Uterus (tissue), 4 donors: Measurements from ENCODE around the gene NOL4L. TPM values are rescaled to one million over a fixed set of nuclear protein-coding genes. Genes with fewer than 3 reads are reported as not detected.
A peak's percentile ranks its signal among the peaks of the same experiment; 100 is the strongest.

Experiments used
- DNase-seq, 2 donors: peaks; one replicate each; pipeline ENCODE4 v3.0.0-alpha.2; 2019 to 2020
- H3K27ac ChIP-seq, 2 donors: fragments of 200-600 bp; sonication (generic); 1 replicate in 1 of 2; 2 replicates in 1 of 2; pipeline ENCODE4 v1.5.1; 2016 to 2018
- H3K27me3 ChIP-seq, 2 donors: fragments of 200-600 bp; sonication (generic); one replicate each; pipeline ENCODE4 v1.5.1; 2018 to 2019; ENCODE audit warnings: control low read depth in 1 of 2
- H3K36me3 ChIP-seq, 2 donors: fragments of 200-600 bp; sonication (generic); one replicate each; pipeline ENCODE4 v1.5.1; 2019; ENCODE audit warnings: control low read depth in 1 of 2
- H3K4me1 ChIP-seq, 2 donors: fragments of 200-600 bp; sonication (generic); one replicate each; pipeline ENCODE4 v1.5.1; 2018 to 2019; ENCODE audit warnings: control low read depth in 1 of 2
- H3K4me3 ChIP-seq, 2 donors: fragments of 200-600 bp; sonication (generic); 1 replicate in 1 of 2; 2 replicates in 1 of 2; pipeline ENCODE4 v1.5.1; 2018 to 2019; ENCODE audit warnings: mild to moderate bottlenecking in 1 of 2
- H3K9me3 ChIP-seq, 2 donors: fragments of 200-600 bp; sonication (generic); one replicate each; pipeline ENCODE4 v1.5.1; 2019; ENCODE audit warnings: control low read depth in 1 of 2
- POLR2A ChIP-seq, 2 donors: fragments of 450-650 bp; IDR thresholded peaks; one replicate each; pipeline ENCODE4 v1.6.1; 2016; ENCODE audit warnings: antibody characterized with exemption in 2 of 2, mild to moderate bottlenecking in 1 of 2, moderate library complexity in 1 of 2
- intact Hi-C: fragments of 100-400 bp; cut with DNase I; formaldehyde crosslinking; loops from one replicate; pipeline ENCODE4 v1.15.1; 2023; ENCODE audit warnings: low total_unique reads
- total RNA-seq, 4 donors: library from RNA; depleted of rRNA in 3 of 4; stranded (reverse); fragments of >200 nt in 3 of 4; gene quantifications; one replicate each; pipeline versions ENCODE4 v1.1.0 to v1.2.4, GENCODE V29; 2014 to 2023
- TF ChIP-seq, protein P1 (sequence below), 4 experiments: fragments of 200-600 bp in 2 of 4; fragments of 450-650 bp in 2 of 4; sonication (generic) in 2 of 4; IDR thresholded peaks; one replicate each; pipeline ENCODE4 v1.5.1; 2016 to 2019; ENCODE audit warnings: antibody characterized with exemption in 4 of 4, mild to moderate bottlenecking in 2 of 4, moderate library complexity in 1 of 4
- donor health status: DM: yes; HTN: yes; CAD: no.

Gene NOL4L
- total RNA-seq, 4 donors from 2014 or later, result 6.2 to 31.1 (median 9.6) TPM

GRCh38 chr20:32537657-32538525 is 47.2 kb downstream of the NOL4L start:
- no peak overlapping the region for H3K27ac ChIP-seq
- peaks cover 0 to 20% of the 10 kb centered on the region in 2 donors for H3K4me1 ChIP-seq
- intact Hi-C loops, result no loop called here
- DNase-seq, result no peak
- H3K27me3 ChIP-seq, result no peaks in the 10 kb centered on the region
- TF ChIP-seq, protein P1, sequence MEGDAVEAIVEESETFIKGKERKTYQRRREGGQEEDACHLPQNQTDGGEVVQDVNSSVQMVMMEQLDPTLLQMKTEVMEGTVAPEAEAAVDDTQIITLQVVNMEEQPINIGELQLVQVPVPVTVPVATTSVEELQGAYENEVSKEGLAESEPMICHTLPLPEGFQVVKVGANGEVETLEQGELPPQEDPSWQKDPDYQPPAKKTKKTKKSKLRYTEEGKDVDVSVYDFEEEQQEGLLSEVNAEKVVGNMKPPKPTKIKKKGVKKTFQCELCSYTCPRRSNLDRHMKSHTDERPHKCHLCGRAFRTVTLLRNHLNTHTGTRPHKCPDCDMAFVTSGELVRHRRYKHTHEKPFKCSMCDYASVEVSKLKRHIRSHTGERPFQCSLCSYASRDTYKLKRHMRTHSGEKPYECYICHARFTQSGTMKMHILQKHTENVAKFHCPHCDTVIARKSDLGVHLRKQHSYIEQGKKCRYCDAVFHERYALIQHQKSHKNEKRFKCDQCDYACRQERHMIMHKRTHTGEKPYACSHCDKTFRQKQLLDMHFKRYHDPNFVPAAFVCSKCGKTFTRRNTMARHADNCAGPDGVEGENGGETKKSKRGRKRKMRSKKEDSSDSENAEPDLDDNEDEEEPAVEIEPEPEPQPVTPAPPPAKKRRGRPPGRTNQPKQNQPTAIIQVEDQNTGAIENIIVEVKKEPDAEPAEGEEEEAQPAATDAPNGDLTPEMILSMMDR (IDR thresholded peaks at IDR 0.05), result no peak
- TF ChIP-seq POLR2A (IDR thresholded peaks at IDR 0.05), result no peak
- no peaks in the 10 kb centered on the region for H3K36me3 ChIP-seq
- no peaks in the 10 kb centered on the region for H3K9me3 ChIP-seq
- H3K4me3 ChIP-seq, result peak overlapping the region in 1 of 2 donors; percentile 9

GRCh38 chr20:32536851-32537656 is 48.1 kb downstream of the NOL4L start:
- intact Hi-C loops, result no loop called here
- H3K27ac ChIP-seq, result no peak overlapping the region
- DNase-seq, result no peak

DNA sequence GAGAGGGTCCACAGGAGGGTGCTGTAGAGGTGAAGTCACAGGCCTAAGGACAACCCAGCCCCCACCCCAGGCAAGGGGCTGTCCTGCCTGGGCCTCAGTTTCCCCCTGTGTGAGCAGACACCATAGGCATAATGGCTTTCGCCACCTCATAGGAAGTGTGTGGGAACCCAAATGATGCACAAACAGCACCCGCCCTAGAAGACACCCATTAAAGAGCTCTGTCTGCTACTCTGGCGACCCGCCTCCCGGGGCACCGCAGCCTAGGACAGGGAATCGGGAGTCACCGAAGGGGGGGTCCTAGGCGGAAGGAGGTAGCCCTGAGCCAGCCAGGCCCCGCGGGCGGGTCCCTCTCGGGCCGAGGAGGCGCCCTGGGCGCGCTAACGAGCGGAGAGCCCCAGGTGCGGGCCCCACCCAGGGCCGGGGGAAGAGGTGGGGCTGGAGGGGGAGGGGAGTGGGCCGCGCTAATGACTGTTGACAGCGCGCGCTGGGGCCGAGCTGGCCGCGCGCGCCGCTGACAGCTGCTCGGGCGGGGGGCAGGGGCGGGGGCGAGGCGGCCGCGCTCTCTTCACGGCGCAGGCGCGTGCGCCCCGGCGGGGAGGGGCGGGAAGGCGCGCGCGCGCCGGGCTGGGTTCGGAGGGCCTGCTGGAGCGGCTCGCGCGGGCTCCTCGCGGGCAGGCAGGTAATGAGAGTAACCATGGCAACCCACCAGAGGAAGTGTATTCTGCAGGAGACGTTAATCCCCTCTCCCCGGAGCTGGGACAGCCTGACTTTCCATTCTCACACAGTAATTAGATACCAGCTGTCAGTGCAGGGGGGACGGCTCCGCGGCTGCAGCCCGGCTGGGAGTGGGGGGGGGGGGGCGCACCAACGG is 48.9 kb downstream of the NOL4L start:
- peak overlapping the region; percentile 32 to 35 for H3K4me3 ChIP-seq

More at GRCh38 chr20:32536851-32537656, 48.1 kb downstream of the NOL4L start:
- Histone ChIP-seq H3K9me3 (no peaks in the 10 kb centered on the region), H3K4me1 (peaks cover 0 to 20% of the 10 kb centered on the region in 2 donors), H3K4me3 (peak overlapping the region; percentile 32 to 35), H3K27me3 (no peaks in the 10 kb centered on the region), H3K36me3 (no peaks in the 10 kb centered on the region)
- TF ChIP-seq, protein P1 (IDR thresholded peaks at IDR 0.05), result no peak
- no peak for TF ChIP-seq POLR2A (IDR thresholded peaks at IDR 0.05)

DNA sequence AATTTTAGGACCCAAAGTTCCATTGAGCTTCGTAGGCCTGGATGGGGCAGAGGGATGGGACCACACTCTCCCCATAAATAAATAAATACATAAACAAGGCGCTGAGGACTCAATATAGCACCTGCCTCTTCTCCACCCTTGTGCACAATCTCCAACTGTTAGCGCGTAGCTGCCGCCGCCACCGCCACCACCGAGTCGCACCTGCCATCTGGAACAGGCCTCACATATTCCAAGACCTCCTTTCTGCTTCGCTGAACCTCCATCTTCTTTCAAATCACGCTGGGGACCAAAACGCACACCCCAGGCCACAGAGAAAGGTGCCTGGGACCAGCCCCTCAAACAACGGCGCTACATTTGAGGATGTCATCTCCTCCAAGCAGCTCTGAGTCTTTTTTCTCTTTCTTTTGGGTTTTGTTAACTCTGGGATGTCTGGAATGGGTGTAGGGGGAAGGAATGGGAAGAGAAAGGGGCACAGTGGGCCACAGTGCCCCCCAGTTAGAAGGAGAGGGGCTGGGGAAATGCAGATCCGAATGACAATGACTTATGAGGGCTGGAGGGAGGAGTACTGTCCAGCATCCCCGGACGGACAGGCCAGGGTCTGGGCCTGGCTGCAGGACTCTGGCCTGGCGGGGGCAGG is 49.7 kb downstream of the NOL4L start:
- TF ChIP-seq, protein P1 (IDR thresholded peaks at IDR 0.05), result no peak
- TF ChIP-seq POLR2A (IDR thresholded peaks at IDR 0.05), result no peak
- no peak overlapping the region for H3K27ac ChIP-seq
- DNase-seq, result no peak
- no peaks in the 10 kb centered on the region for H3K9me3 ChIP-seq
- no peaks in the 10 kb centered on the region for H3K27me3 ChIP-seq
- intact Hi-C loops, result no loop called here
- peaks cover 0 to 20% of the 10 kb centered on the region in 2 donors for H3K4me1 ChIP-seq
- H3K36me3 ChIP-seq, result no peaks in the 10 kb centered on the region
- no peak overlapping the region for H3K4me3 ChIP-seq

More for the DNA sequence above, 48.9 kb downstream of the NOL4L start:
- TF ChIP-seq, protein P1 (IDR thresholded peaks at IDR 0.05), result no peak
- no peak for TF ChIP-seq POLR2A (IDR thresholded peaks at IDR 0.05)
- H3K9me3 ChIP-seq, result no peaks in the 10 kb centered on the region
- intact Hi-C loops, result no loop called here
- H3K36me3 ChIP-seq, result no peaks in the 10 kb centered on the region
- H3K4me1 ChIP-seq, result peaks cover 0 to 20% of the 10 kb centered on the region in 2 donors
- peak overlapping the region in 1 of 2 donors; percentile 14 for H3K27ac ChIP-seq
- no peaks in the 10 kb centered on the region for H3K27me3 ChIP-seq
- DNase-seq, result no peak
